ENCODE results near the gene TRAPPC3.

The TRAPPC3 gene

GRCh38 chr1:36126797-36127500 lies 22.3 kb downstream of the TRAPPC3 start:
- Histone ChIP-seq H3K79me2 (ENCODE audit: insufficient read depth, low read length) (no peaks in the 10 kb centered on the region), H3K27ac (ENCODE audit: low read depth, low read length) (no peak overlapping the region), H3K4me3 (ENCODE audit: insufficient read depth, low read length, poor library complexity, severe bottlenecking) (no peak overlapping the region), H2AFZ (ENCODE audit: low read depth, low read length, severe bottlenecking) (no peak overlapping the region), H4K20me1 (ENCODE audit: low read depth, low read length) (no peaks in the 10 kb centered on the region), H3K27me3 (ENCODE audit: low read length) (no peaks in the 10 kb centered on the region), H3K36me3 (ENCODE audit: low read length) (no peaks in the 10 kb centered on the region), H3K9me3 (ENCODE audit: insufficient read depth, low read length) (no peaks in the 10 kb centered on the region), H3K4me2 (ENCODE audit: low read depth, low read length, poor library complexity, severe bottlenecking) (no peak overlapping the region), H3K9ac (ENCODE audit: low read length) (no peak overlapping the region), H3F3A (ENCODE audit: insufficient read depth) (no peaks in the 10 kb centered on the region), H3K9me2 (replicated peaks; ENCODE audit: insufficient read depth, low read length) (no peaks in the 10 kb centered on the region)
- TF ChIP-seq EZH2phosphoT487 (conservative IDR thresholded peaks at IDR 0.05; ENCODE audit: low read length) (no peak), CTCF (IDR thresholded peaks at IDR 0.05; ENCODE audit: insufficient read depth, low read length, poor library complexity, severe bottlenecking) (no peak)

DNA sequence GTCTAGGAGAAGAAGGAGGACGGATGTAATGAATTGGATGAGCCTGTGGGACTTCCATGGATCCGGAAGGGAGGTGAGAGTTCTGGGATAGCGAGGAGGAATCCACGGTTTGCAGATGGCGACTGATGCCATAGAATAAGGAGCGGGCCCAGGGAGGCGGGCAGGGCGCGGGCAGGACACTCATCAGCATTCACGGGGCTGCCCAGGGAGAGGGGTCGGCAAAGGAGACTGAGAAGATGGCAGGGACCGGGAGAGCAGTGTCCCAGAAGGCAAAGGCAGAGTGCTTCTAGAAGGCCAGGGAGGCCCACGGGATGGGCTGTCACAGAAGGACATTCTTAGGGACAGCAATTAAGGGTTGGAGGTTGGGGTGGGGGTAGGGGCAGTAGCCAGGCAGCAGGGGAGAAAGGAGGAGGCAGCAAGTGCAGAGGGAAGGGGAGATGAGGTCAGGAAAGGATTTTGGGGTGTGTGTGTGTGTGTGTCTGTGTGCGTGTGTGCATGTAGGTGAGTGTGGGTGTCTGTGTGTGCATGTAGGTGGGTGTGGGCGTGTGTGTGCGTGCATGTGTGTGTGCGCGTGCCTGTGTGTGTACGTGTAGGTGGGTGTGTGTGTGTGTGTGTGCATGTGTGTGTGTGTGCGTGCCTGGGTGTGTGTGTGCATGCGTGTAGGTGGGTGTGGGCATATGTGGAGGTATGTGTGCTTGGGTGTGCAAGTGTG lies 23.1 kb downstream of the TRAPPC3 start:
- H3K4me2 ChIP-seq (ENCODE audit: low read depth, low read length, poor library complexity, severe bottlenecking) = no peak overlapping the region
- H3K27ac ChIP-seq (ENCODE audit: low read depth, low read length) = no peak overlapping the region
- no peaks in the 10 kb centered on the region for H4K20me1 ChIP-seq (ENCODE audit: low read depth, low read length)
- no peaks in the 10 kb centered on the region for H3K79me2 ChIP-seq (ENCODE audit: insufficient read depth, low read length)
- H3K4me3 ChIP-seq (ENCODE audit: insufficient read depth, low read length, poor library complexity, severe bottlenecking) = no peak overlapping the region
- H3F3A ChIP-seq (ENCODE audit: insufficient read depth) = no peaks in the 10 kb centered on the region
- H3K9ac ChIP-seq (ENCODE audit: low read length) = no peak overlapping the region
- H3K9me3 ChIP-seq (ENCODE audit: insufficient read depth, low read length) = no peaks in the 10 kb centered on the region
- H3K27me3 ChIP-seq (ENCODE audit: low read length) = no peaks in the 10 kb centered on the region
- no peaks in the 10 kb centered on the region for H3K36me3 ChIP-seq (ENCODE audit: low read length)
- no peak overlapping the region for H2AFZ ChIP-seq (ENCODE audit: low read depth, low read length, severe bottlenecking)
- H3K9me2 ChIP-seq (replicated peaks; ENCODE audit: insufficient read depth, low read length) = no peaks in the 10 kb centered on the region
- no peak for TF ChIP-seq CTCF (IDR thresholded peaks at IDR 0.05; ENCODE audit: insufficient read depth, low read length, poor library complexity, severe bottlenecking)
- no peak for TF ChIP-seq EZH2phosphoT487 (conservative IDR thresholded peaks at IDR 0.05; ENCODE audit: low read length)

GRCh38 chr1:36125129-36125991 lies 23.9 kb downstream of the TRAPPC3 start, which contains the start of gene COL8A2:
TSS of gene COL8A2 (minus strand) at chr1:36125222. CDS start at chr1:36100242, 24,980 bp downstream.
- Histone ChIP-seq H3K36me3 (ENCODE audit: low read length) (no peaks in the 10 kb centered on the region), H3K79me2 (ENCODE audit: insufficient read depth, low read length) (no peaks in the 10 kb centered on the region), H3F3A (ENCODE audit: insufficient read depth) (no peaks in the 10 kb centered on the region), H3K9me2 (replicated peaks; ENCODE audit: insufficient read depth, low read length) (no peaks in the 10 kb centered on the region), H3K4me2 (ENCODE audit: low read depth, low read length, poor library complexity, severe bottlenecking) (no peak within 1 kb of the TSS), H3K9ac (ENCODE audit: low read length) (no peak within 1 kb of the TSS), H2AFZ (ENCODE audit: low read depth, low read length, severe bottlenecking) (no peak within 1 kb of the TSS), H3K27me3 (ENCODE audit: low read length) (no peaks in the 10 kb centered on the region), H3K9me3 (ENCODE audit: insufficient read depth, low read length) (no peaks in the 10 kb centered on the region), H3K4me3 (ENCODE audit: insufficient read depth, low read length, poor library complexity, severe bottlenecking) (no peak within 1 kb of the TSS), H4K20me1 (ENCODE audit: low read depth, low read length) (no peaks in the 10 kb centered on the region), H3K27ac (ENCODE audit: low read depth, low read length) (no peak within 1 kb of the TSS)
- TF ChIP-seq EZH2phosphoT487 (conservative IDR thresholded peaks at IDR 0.05; ENCODE audit: low read length) (no peak), CTCF (IDR thresholded peaks at IDR 0.05; ENCODE audit: insufficient read depth, low read length, poor library complexity, severe bottlenecking) (no peak)

Data from SU-DHL-6 (cell line).